Heart left ventricle (tissue), 13 donors: Measurements from ENCODE around the gene TAF5.

Source experiments
- CTCF ChIP-seq, 12 donors: fragments of 200-600 bp; sonication (generic) in 4 of 12; IDR thresholded peaks; one replicate each; pipeline versions ENCODE4 v1.5.0 to v1.8.0; 2018 to 2022; ENCODE audit warnings: antibody characterized with exemption in 12 of 12, mild to moderate bottlenecking in 5 of 12
- POLR2A ChIP-seq, 2 donors: fragments of 450-650 bp; IDR thresholded peaks; one replicate each; pipeline ENCODE4 v1.6.1; 2017; ENCODE audit warnings: antibody characterized with exemption in 2 of 2, mild to moderate bottlenecking in 2 of 2, moderate library complexity in 2 of 2
- donor health status: ischemic (EF 13 %, LVEDD 7.1; RV severe dilation, severe dysfunction).
- donor health status: DM: no; HTN: yes; CAD: no.
- donor health status: DM: no; HTN: no; CAD: no.
- donor health status: ischemic (EF 25% LVEDD 6.9; RV normal size, moderate dysfunction).
- donor health status: ischemic (EF 25% LVEDD 5.7; RV mildly dilated, moderate dysfunction).
- donor health status: ischemic (EF 35%, LVEDD 5.7; RV mildly dilated, moderate dysfunction).
- donor health status: nonischemic (EF 11% LVEDD 7.7; RV severe dilation, severe dysfunction).
- donor health status: DM: yes; HTN: yes; CAD: no.
- donor health status: PGD.
- donor health status: ischemic (EF 29% LVEDD 5.4; RV normal size, mild dysfunction).
- donor health status: nonischemic (EF 23%, LVEDD 6.1; RV moderate dilation, normal function).

- no peak for TF ChIP-seq POLR2A (IDR thresholded peaks at IDR 0.05)
- TF ChIP-seq CTCF (IDR thresholded peaks at IDR 0.05), result no peak
These were observed 60.1 kb downstream of the TAF5 start for GRCh38 chr10:103427866-103428265.
